OCI-LY7 (cell line): ENCODE results near the gene GFPT1. TPM values are rescaled to one million over a fixed set of nuclear protein-coding genes. Genes with fewer than 3 reads are reported as not detected.

Experiments
- BruUV-seq: library from RNA; stranded (reverse); fragments of 400-500 nt; replicated peaks from 2 replicates; lab custom pipeline; 2021; lab: Mats Ljungman, UMichigan
- CTCF ChIA-PET: fragments of 300-600 bp; sonication (Branson Sonifier 250); formaldehyde crosslinking; loops from one replicate; lab custom pipeline; 2022; ENCODE audit warnings: antibody characterized with exemption; ENCODE audit not compliant: unreplicated experiment; lab: Charles Lee
- POLR2A ChIA-PET: fragments of 300-600 bp; sonication (Branson Sonifier 250); formaldehyde crosslinking; loops from one replicate; lab custom pipeline; 2022; ENCODE audit warnings: antibody characterized with exemption; lab: Charles Lee
- DNase-seq: peaks from one replicate; pipeline ENCODE4 v3.0.0-alpha.2; 2015; ENCODE audit warnings: low spot score
- H2AFZ ChIP-seq: fragments of 200-600 bp; sonication (generic), shearing (Covaris generic); 2 replicates; pipeline ENCODE4 v1.6.1; 2014; ENCODE audit warnings: mild to moderate bottlenecking, antibody characterized with exemption, low read length, moderate library complexity
- H3K27ac ChIP-seq: fragments of 200-600 bp; sonication (generic); 2 replicates; pipeline ENCODE4 v1.5.1; 2014; ENCODE audit warnings: mixed run types, low read depth, mild to moderate bottlenecking, moderate library complexity, low read length, inconsistent platforms; ENCODE audit not compliant: poor library complexity, severe bottlenecking
- H3K36me3 ChIP-seq: fragments of 200-600 bp; sonication (generic); 2 replicates; pipeline ENCODE4 v1.6.1; 2014; ENCODE audit warnings: mild to moderate bottlenecking, antibody characterized with exemption, low read length, moderate library complexity, mixed read lengths; ENCODE audit not compliant: insufficient read depth
- H3K4me1 ChIP-seq: fragments of 200-600 bp; sonication (generic); 2 replicates; pipeline ENCODE4 v1.5.1; 2014; ENCODE audit warnings: mild to moderate bottlenecking, low read length; ENCODE audit not compliant: insufficient read depth, poor library complexity, severe bottlenecking
- H3K4me2 ChIP-seq: fragments of 200-600 bp; sonication (generic); 2 replicates; pipeline ENCODE4 v1.6.1; 2014; ENCODE audit warnings: mild to moderate bottlenecking, low read length
- H3K4me3 ChIP-seq: fragments of 200-600 bp; sonication (generic); 2 replicates; pipeline ENCODE4 v1.5.1; 2014; ENCODE audit warnings: mild to moderate bottlenecking, low read depth, low read length; ENCODE audit not compliant: poor library complexity, severe bottlenecking
- H3K79me2 ChIP-seq: fragments of 200-600 bp; sonication (generic); 2 replicates; pipeline ENCODE4 v1.6.1; 2016; ENCODE audit warnings: low read depth, mild to moderate bottlenecking, low read length, moderate library complexity, mixed read lengths; ENCODE audit not compliant: insufficient read depth
- H3K9me2 ChIP-seq: fragments of 200-600 bp; sonication (generic); 2 replicates; pipeline ENCODE4 v1.6.1; 2016; ENCODE audit warnings: mild to moderate bottlenecking, low read length, mixed read lengths; ENCODE audit not compliant: insufficient read depth
- H3K9me3 ChIP-seq: fragments of 200-600 bp; sonication (generic); 2 replicates; pipeline ENCODE4 v1.6.1; 2014; ENCODE audit warnings: mild to moderate bottlenecking, mixed run types, low read length, mixed read lengths
- H4K20me1 ChIP-seq: fragments of 200-600 bp; sonication (generic); 2 replicates; pipeline ENCODE4 v1.6.1; 2014; ENCODE audit warnings: mild to moderate bottlenecking, antibody characterized with exemption, low read length, moderate library complexity, mixed read lengths; ENCODE audit not compliant: insufficient read depth
- EZH2phosphoT487 ChIP-seq: fragments of 200-600 bp; sonication (generic); IDR thresholded peaks from 2 replicates; pipeline ENCODE4 v1.6.1; 2018; ENCODE audit warnings: low read depth, borderline replicate concordance, mild to moderate bottlenecking, mixed run types, antibody characterized with exemption, low read length, moderate library complexity, mixed read lengths
- intact Hi-C: fragments of 100-400 bp; cut with micrococcal nuclease; formaldehyde crosslinking; loops from one replicate; pipeline ENCODE4 v1.10.0; 2022; ENCODE audit not compliant: unreplicated experiment
- total RNA-seq, 2 experiments: library from RNA; depleted of rRNA in 1 of 2; stranded (reverse); fragments of >200 nt in 1 of 2; shearing (Covaris generic) in 1 of 2; gene quantifications; 2 replicates each; pipeline ENCODE4 v1.2.3, GENCODE V29; 2014 to 2022
- TF ChIP-seq, protein P1 (sequence below): fragments of 200-600 bp; sonication (generic); conservative IDR thresholded peaks from 2 replicates; pipeline ENCODE4 v1.5.1; 2014; ENCODE audit warnings: mild to moderate bottlenecking, antibody characterized with exemption, low read length, moderate library complexity, mixed read lengths

GFPT1 gene
- total RNA-seq, 2 experiments from 2014 or later: 11.0 to 31.2 TPM

DNA sequence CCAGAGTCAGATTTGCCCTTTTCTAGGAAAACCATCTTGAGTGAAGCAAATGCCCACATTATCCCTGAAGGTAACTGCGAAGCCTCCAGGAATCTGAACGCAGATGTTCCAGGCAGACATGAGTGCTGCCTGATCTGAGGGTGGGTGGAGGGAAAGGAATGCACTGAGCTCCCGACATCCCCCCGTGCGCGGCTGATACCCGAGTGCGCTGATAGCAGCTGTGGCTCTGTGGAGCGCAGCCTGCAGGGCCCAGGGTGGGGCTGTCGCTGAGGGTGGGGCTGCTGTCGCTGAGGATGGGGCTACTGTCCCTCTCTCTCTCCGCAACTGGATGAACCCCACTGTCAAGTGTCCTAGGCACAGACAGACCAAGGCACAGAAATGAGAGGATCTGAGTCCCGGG, 82.4 kb downstream of the GFPT1 start:
- DNase-seq: no peak
- POLR2A ChIA-PET: no interaction called here
- no peaks in the 10 kb centered on the region for H3K79me2 ChIP-seq
- H3K4me2 ChIP-seq: no peak overlapping the region
- no peak overlapping the region for H3K27ac ChIP-seq
- H3K9me3 ChIP-seq: no peaks in the 10 kb centered on the region
- no peaks in the 10 kb centered on the region for H3K36me3 ChIP-seq
- no peak overlapping the region for H2AFZ ChIP-seq
- H4K20me1 ChIP-seq: no peaks in the 10 kb centered on the region
- no peaks in the 10 kb centered on the region for H3K9me2 ChIP-seq
- intact Hi-C loops: loop anchor here (5.0 kb wide), 1 partner anchor 277 kb away; no protein-coding TSS in a partner anchor
- no TSS peak for BruUV-seq
- CTCF ChIA-PET: no interaction called here
- no peaks in the 10 kb centered on the region for H3K4me1 ChIP-seq
- no peak overlapping the region for H3K4me3 ChIP-seq
- TF ChIP-seq, protein P1, sequence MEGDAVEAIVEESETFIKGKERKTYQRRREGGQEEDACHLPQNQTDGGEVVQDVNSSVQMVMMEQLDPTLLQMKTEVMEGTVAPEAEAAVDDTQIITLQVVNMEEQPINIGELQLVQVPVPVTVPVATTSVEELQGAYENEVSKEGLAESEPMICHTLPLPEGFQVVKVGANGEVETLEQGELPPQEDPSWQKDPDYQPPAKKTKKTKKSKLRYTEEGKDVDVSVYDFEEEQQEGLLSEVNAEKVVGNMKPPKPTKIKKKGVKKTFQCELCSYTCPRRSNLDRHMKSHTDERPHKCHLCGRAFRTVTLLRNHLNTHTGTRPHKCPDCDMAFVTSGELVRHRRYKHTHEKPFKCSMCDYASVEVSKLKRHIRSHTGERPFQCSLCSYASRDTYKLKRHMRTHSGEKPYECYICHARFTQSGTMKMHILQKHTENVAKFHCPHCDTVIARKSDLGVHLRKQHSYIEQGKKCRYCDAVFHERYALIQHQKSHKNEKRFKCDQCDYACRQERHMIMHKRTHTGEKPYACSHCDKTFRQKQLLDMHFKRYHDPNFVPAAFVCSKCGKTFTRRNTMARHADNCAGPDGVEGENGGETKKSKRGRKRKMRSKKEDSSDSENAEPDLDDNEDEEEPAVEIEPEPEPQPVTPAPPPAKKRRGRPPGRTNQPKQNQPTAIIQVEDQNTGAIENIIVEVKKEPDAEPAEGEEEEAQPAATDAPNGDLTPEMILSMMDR: no peak
- no peak for TF ChIP-seq EZH2phosphoT487

DNA sequence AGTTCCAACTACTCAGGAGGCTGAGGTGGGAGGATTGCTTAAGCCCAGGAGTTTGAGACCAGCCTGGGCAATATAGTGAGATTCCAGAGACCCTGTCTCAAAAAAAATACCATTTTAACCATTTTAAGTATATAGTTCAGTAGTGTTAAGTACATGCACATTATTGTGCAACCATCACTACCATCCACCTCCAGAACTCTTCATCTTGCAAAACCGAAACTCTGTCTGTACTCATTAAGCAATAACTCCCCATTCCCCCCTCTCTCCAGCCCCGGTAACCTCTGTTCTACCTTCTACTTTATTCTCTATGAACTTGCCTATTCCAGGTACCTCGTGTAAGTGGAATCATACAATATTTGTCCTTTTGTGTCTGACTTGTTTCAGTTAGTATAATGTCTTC, 86.4 kb downstream of the GFPT1 start:
- TF ChIP-seq, protein P1: no peak
- POLR2A ChIA-PET: no interaction called here
- Histone ChIP-seq H3K4me3 (no peak overlapping the region), H4K20me1 (no peaks in the 10 kb centered on the region), H3K9me3 (no peaks in the 10 kb centered on the region), H3K4me1 (no peaks in the 10 kb centered on the region), H3K9me2 (no peaks in the 10 kb centered on the region), H3K27ac (no peak overlapping the region), H3K36me3 (no peaks in the 10 kb centered on the region), H2AFZ (no peak overlapping the region), H3K79me2 (no peaks in the 10 kb centered on the region), H3K4me2 (no peak overlapping the region)
- BruUV-seq: no TSS peak
- CTCF ChIA-PET: no interaction called here
- DNase-seq: no peak
- intact Hi-C loops: no loop called here

DNA sequence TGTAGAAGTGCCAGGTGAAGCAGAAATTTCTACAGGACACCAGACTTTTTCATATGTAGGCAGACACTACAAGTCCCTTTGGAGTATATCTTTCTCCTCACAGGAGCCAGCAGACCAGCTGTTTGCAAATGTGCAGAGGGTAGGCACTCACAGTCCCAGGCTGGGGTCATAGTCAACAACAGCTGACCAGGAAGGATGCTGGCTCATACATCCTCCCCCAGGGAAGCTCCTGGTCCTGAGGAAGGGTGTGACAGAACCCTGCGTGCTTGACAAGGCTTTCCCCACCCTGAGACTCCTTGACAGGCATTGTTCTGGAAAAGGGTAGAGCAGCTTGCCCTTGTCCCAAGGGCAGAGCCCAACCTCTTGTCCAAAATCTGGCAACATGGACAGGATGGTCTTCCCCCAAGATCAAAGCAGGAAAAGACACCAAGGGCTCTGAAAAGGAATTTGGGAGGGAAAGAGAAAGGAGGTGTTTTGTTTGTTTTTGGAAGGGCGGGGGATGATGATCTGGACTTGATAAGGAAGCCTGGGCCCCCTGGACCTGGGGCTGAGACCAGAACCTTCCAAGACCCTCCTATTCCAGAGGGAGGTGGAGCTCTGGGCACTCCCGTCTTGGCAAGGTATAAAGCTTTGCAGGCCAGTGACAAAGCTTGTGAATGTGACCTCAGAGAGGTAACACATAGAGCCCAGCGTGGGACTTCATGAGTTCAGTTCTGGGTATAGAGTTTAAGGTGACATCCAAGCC, 87.1 kb downstream of the GFPT1 start:
- Histone ChIP-seq H3K9me2 (no peaks in the 10 kb centered on the region), H3K79me2 (no peaks in the 10 kb centered on the region), H3K36me3 (no peaks in the 10 kb centered on the region), H3K27ac (no peak overlapping the region), H2AFZ (no peak overlapping the region), H3K4me3 (no peak overlapping the region), H3K9me3 (no peaks in the 10 kb centered on the region), H3K4me1 (no peaks in the 10 kb centered on the region), H3K4me2 (no peak overlapping the region), H4K20me1 (no peaks in the 10 kb centered on the region)
- CTCF ChIA-PET: no interaction called here
- TF ChIP-seq EZH2phosphoT487: no peak
- TF ChIP-seq, protein P1: no peak
- intact Hi-C loops: no loop called here
- BruUV-seq: no TSS peak
- POLR2A ChIA-PET: no interaction called here
- DNase-seq: no peak
